HT-29 (cell line): ENCODE measurements around the gene NLRP12. TPM values are rescaled to one million over a fixed set of nuclear protein-coding genes. Genes with fewer than 3 reads are reported as not detected.
"Not testable (repeated sequence)": the region's sequence is repeated elsewhere in the genome, so short reads cannot be mapped to it uniquely, and the experiment has no call there.

Experiments used
- DNase-seq: peaks from one replicate; pipeline ENCODE4 v3.0.0-alpha.2; 2015; ENCODE audit warnings: low spot score
- small RNA-seq: library from RNA; depleted of rRNA; stranded (forward); fragments of <200 nt; gene quantifications from one replicate; pipeline ENCODE3, GENCODE V24; 2014
- total RNA-seq: library from RNA; depleted of rRNA; stranded (reverse); fragments of >200 nt; shearing (Covaris generic); gene quantifications from 2 replicates; pipeline ENCODE4 v1.2.3, GENCODE V29; 2014; rRNA removed

NLRP12 gene
- total RNA-seq, 1 experiment from 2014 or later, result not detected

GRCh38 chr19:53782698-53783097 is 41.4 kb downstream of the NLRP12 start:
- no peak for DNase-seq

GRCh38 chr19:53781332-53781731 is 42.8 kb downstream of the NLRP12 start:
- DNase-seq, result not testable (repeated sequence)

GRCh38 chr19:53780506-53780905 is 43.6 kb downstream of the NLRP12 start:
- DNase-seq, result no peak

- DNase-seq, result no peak
Observed at GRCh38 chr19:53775524-53775923, 48.6 kb downstream of the NLRP12 start.

GRCh38 chr19:53774491-53774890 is 49.6 kb downstream of the NLRP12 start:
- DNase-seq, result not testable (repeated sequence)

- DNase-seq, result no peak
Observed at GRCh38 chr19:53773999-53774398, 50.1 kb downstream of the NLRP12 start.

- DNase-seq, result peak; percentile 89
Observed at GRCh38 chr19:53772943-53773342, 51.2 kb downstream of the NLRP12 start.

- DNase-seq, result peak; percentile 31
Observed at GRCh38 chr19:53771144-53771543, 53.0 kb downstream of the NLRP12 start.

GRCh38 chr19:53769696-53770309 is 54.3 kb downstream of the NLRP12 start:
- DNase-seq, result not testable (repeated sequence)

- DNase-seq, result no peak
Observed at GRCh38 chr19:53768401-53768800, 55.7 kb downstream of the NLRP12 start.

GRCh38 chr19:53758991-53759390 is 65.1 kb downstream of the NLRP12 start:
- DNase-seq, result not testable (repeated sequence)

Small RNA genes within 50 kb of the gene (small RNA-seq; reads per million reads assigned to genes)
- gene AC008753.1, result not detected
- not detected for gene MIR1283-2
- not detected for gene MIR371A
- not detected for gene MIR372
- gene MIR373, result not detected
- not detected for gene MIR516A1
- gene MIR516A2, result not detected
- gene MIR519A1, result not detected
- gene MIR521-1, result not detected
- gene MIR527, result not detected
- not detected for gene RNU6-1041P
- gene RNU6-165P, result not detected
- gene RNU6-751P, result not detected
- gene RNU6-982P, result not detected

Other genes with a start within 250 kb of the NLRP12 start
- gene DPRX, start 192.3 kb downstream of the NLRP12 start, total RNA-seq, result not detected in 2 replicates
- 103 and 139 TPM in 2 replicates for gene MYADM, start 43.6 kb upstream of the NLRP12 start, total RNA-seq
- gene PRKCG, start 57.9 kb upstream of the NLRP12 start, total RNA-seq, result 0.03 and 0.05 TPM in 2 replicates
- gene CACNG7, start 85.0 kb upstream of the NLRP12 start, total RNA-seq, result not detected in 2 replicates
- gene CACNG8, start 138.6 kb upstream of the NLRP12 start, total RNA-seq, result 0.10 and 0.86 TPM in 2 replicates
- gene CACNG6, start 167.3 kb upstream of the NLRP12 start, total RNA-seq, result 0.99 and 2.3 TPM in 2 replicates
- gene VSTM1, start 239.6 kb upstream of the NLRP12 start, total RNA-seq, result not detected in 2 replicates